Fibroblast of skin of right biceps (primary cell): ENCODE data around the gene WDR87.

ENCODE experiments used
- DNase-seq: peaks from one replicate; pipeline ENCODE4 v3.0.0-alpha.2; 2013

The WDR87 gene

DNA sequence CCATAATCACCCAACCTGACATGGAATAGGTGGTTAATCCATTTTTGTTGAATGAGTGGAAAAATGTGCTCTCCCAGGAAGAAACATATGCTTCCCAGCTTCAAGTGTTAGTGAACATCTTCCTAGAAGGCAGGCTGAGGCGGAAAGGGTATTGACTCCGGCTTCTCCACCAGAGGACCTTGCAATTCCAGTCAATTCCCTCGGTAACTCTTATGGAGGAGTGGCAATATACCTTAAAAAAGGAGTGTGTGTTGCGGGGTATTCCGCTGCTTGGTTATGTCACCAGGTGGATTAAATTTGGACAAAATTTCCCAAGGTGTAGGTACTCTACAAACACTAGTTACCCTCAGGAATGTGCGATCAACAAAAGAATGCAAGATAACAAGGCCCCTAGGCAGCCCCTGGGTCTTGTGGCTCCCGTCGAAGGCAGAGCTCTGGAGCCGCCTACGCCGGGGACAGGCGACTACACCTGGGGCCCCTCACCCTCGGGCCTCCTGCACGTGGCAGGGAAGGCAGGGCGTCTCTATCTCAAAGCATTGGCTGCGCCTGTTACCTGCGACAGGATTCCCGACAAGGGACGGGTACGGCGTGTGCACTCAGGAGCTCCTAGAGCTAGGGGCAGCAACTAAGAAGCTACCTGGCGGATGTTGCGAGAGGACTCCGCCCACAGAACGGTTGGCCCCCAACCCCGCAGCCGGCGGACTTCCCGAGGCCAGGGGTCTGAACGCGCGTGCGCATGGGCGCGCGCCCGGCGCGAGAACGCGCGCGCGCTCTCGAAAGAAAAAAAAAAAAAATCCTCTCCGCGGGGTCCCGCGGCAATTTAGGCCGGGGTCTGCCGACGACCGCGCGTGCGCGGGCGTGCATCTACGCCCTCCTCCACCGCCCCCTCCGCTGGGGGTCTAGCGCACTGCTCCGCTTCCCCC, at the start of gene WDR87:
TSS of gene WDR87 (minus strand) at position 649 of the 923 bp plus-strand sequence. CDS start 8,355 bp downstream, outside the sequence.
- no peak for DNase-seq

- DNase-seq, result no peak
These were observed 49.6 kb upstream of the WDR87 start for GRCh38 chr19:37955986-37956385.

GRCh38 chr19:37954421-37954874, 48.1 kb upstream of the WDR87 start:
- DNase-seq, result no peak

DNA sequence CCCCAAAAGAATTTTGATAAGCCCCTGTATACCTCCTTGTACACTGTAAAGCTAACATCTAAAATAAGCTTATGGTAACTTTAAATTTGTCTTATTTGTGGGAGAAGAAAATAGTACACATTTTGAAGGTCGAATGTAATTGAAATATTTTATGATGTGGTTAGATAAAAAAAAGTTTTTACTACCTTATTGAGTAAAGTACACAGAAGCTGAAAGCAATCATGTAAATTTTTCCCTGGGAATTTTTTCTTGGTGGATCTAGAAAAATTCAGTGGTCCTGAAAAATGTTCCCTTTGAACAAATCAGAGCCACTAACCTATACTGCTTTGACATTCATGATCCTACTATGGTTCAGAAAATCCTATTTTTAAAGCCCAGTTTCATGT, 47.5 kb upstream of the WDR87 start:
- no peak for DNase-seq

DNA sequence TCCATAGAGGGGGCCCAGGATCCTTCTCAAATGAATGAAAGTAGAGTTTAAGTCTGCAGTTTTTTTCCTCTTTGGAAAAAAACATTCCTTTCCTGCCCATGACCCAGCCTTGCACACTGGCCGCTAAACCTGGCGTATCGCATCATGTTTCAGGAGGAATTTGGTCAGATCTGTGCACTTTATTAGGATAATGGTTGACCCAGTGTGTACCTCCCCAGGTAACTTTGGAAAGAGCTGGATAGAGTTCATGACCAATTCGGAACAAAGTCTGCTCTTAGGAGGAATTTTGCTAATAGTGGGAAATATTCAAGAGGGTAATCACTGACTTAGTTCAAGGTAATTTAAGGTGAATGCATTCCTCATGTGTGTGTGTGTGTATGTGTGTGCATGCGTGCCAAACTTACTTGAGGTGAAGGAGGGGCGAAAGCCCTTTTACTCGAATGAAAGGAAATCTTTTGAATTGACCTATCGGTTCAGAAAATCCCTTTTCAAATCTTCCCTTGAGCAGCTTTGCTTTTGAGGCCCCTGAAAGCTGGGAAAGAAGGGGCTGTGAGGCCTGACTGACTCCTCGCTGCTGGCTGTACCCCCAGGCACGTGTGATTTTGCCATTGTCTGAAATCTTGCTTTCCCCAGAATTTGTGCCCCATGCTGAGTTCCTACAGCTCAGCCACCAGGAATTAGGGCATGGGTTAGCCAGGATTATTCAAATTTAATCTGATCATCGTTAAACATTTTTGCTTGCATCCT, 47.0 kb upstream of the WDR87 start:
- DNase-seq, result peak; percentile 50

- DNase-seq, result no peak
These were observed 45.4 kb upstream of the WDR87 start for GRCh38 chr19:37951816-37952210.

DNA sequence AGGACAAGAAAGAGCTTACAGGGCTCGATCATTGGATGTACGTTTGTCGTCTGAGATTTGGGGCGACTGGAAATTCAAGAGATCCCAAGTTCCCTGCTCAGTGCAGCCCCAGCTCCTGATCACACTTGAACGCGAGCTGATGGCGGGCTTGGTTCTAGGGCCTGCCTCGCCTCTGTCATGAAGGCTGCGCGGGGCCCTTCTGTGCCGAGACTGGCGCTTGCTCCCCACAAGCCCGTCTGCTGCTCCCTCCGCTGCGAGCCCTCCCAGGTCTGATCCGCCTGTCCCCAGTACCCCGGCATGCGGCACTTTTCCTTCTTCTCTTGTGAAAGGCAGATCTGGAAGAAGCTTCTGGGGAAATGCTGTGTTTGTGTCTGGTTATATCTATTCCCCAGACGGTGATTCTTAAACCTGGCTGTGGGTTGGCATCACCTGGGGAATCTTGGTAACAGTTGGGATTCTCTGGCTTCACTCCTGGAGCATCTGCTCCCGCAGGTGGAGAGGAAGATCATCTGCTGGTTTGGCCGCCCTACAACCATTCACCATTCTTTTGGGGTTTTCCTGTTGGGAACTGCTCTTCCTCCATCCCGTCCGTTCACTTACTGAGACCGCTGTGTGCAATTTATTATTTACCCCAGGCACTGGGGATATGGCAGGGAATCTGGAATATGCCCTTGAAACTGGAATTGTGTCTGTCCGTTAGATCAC, 44.2 kb upstream of the WDR87 start:
- DNase-seq, result no peak

DNA sequence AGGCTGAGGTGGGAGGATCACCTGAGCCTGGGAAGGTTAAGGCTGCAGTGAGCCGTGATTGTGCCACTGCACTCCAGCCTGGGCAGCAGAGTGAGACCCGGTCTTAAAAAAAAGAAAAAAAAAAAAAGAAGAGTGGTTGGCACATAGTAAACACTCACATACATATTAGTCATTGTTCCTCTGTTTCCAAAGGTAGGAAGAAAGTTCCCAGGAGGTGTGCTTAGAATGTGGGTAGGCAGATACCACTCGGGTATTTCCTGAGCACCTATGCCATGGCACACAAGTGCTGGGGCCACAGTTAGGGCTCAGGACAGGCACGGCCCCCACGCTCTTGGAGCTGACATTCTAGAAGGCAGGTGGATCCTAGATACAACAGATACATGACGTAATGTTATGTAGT, 42.0 kb upstream of the WDR87 start:
- DNase-seq, result no peak

- DNase-seq, result no peak
These were observed 41.4 kb upstream of the WDR87 start for GRCh38 chr19:37947778-37948177.

- DNase-seq, result no peak
These were observed 39.7 kb upstream of the WDR87 start for GRCh38 chr19:37946132-37946531.

DNA sequence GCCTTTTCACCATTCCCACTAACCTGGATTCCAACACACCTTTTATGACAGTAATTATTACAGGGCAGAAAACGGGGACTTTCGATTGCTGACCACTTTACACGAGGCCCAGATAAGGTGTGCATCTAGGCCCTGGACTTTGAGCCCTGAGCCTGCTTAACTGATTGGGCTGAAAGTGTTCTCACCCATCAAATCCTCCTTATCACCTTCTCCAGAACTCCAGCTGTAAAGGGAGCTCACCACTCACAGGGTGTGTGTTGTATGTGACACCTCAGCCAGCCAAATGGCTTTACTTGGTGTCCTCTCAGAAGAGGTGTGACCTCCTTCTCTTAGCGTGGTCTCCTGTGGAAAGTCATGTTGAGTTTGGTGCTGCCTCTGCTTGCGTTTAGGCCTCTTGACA, 37.1 kb upstream of the WDR87 start:
- DNase-seq, result no peak

DNA sequence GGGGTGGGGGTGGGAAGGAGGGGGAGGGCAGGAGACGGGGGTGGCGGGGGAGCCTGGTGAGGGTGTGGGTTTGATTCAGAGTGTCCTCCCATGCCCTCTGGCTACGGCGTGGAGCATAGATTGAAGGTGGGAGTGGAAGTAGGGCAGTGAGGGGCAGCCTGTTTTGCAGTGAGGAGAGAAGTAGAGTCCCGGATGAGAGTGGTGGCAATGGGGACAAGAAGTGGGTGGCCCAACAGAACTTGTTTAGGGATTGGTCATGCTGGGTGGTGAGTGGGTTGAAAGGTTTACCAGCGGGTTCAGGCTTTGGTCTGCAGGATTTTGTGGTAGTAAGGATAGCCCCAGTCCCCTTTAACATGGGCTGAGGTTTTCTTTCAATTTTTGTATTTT, 36.1 kb upstream of the WDR87 start:
- no peak for DNase-seq

- DNase-seq, result no peak
These were observed 35.6 kb upstream of the WDR87 start for GRCh38 chr19:37941782-37942515.

DNA sequence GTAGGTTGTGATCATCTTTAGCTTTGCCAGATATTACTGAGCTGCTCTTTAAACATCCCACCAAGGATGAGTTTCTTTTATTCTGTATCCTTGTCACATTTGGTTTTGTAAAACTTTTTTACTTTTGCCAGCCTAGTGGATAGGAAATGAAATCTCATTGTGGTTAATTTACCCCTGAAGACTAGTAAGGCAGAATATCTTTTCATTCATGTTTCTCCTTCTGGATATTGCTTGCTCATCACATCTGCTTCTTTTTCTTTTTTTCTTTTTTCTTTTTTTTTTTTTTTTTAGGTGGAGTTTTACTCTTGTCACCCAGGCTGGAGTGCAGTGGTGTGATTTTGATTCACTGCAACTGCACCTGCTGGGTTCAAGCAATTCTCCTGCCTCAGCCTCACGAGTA, 32.0 kb upstream of the WDR87 start:
- no peak for DNase-seq

DNA sequence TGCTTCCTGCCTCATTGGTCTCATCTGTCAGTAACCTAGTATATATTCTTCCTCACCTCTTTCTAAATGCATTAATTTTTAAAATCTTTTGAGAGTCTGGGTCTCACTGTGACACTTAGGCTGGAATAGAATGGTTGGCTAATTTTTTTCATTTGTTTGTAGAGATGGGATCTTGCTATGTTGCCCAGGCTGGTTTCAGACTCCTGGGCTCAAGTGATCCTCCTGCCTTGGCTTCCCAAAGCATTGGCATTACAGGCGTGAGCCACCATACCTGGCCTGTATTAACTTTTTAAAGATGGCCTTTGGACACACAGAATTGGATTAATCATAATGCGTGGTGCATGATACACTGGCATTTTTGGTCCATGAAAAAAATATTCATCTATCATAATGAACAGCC, 30.5 kb upstream of the WDR87 start:
- DNase-seq, result no peak

DNA sequence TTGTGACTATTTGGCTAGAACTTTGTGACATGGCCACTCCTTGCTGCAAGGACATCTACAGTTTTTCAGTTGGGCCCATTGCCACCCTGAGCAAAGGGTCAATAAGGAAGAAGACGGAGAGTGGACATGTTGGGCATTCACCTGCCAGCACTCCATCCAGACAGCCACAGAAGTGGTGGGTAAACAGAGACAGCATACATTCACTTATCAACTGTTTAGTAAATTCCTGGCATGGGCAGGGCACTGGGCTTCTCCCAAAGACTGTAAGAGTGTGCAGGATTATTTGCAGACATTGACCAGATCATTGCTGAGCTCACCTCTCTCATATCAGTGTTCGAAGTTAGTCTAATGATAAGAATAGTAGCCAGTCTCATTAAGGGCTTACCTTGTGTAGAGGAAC, 29.8 kb upstream of the WDR87 start:
- DNase-seq, result no peak

DNA sequence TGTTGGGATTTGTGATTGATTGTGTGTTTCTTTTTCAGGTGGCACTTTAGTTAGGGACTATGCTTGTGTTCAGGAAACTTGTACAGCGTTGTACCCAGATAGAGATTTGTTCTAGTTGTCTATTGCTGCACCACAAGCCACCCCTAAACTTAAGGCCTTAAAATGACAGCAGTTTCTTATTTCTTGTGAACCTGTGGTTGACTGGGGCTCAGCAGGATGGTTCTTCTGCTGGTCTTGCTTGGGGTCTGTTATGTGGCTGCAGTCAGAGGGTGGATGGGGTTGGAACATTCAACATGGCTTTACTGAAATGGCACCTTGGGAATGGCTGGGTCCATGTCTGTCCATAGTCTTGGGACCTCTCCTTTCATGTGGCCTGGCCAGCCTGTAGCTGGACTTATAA, 28.9 kb upstream of the WDR87 start:
- no peak for DNase-seq

DNA sequence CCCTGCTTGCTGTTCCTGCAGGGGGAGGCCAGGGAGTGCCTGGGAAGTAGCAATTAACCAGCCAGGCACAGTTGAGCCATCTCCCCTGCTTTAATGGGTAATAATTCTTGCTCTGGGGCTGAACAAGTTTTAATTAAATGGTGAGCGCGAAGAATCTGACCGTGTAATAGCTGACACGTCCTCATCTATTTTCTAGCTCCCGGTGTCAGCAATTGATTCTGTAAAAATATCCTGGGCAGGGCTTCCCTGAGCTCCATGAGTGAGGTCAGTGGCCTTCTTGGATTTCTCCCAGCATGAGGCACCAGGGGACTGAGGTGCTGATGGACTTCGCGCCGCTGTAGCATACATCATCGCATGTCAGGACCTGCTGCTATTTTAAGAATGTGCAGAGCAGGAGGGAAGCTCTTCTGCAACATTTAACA, 27.6 kb upstream of the WDR87 start:
- peak; percentile 82 for DNase-seq

GRCh38 chr19:37932985-37933936, 26.9 kb upstream of the WDR87 start:
- DNase-seq, result peak; percentile 36

DNA sequence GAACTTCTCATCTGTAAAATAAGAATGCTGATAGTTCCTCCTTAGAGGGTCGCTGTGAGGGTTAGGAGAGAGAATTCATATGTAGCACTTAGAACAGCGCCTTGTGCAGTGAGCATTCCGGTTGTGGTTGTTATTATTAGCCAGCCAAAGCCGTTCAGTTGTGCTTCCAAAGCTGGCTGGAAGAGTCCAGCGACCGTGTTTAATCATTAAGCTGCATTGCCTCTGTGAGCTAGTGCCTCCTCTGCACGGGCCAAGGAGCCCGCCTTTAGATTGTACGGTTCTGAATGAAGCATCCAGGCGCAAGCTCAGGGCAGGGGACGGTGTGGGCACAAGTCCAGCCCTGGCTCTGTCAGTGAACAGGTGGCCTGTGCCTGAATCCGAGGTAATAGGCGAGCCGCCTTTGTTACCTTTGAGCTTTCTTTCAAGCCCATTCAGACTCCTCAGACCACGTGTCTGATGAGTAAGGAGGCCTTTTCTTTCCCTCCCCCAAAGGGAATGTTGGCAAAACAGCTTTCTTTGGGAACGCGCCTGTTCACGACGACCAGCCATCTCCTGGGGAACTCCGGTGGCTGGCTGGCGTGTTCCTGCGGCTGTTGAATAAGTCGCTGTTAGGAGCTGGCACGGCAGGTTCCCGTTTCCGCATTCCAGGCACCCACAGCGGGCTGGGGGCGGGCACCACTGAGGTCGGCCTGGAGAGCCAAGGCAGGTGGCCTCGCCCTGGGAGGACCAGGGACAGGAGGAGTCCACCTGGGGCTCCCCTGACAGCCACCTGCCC, 25.7 kb upstream of the WDR87 start:
- peak; percentile 77 for DNase-seq

DNA sequence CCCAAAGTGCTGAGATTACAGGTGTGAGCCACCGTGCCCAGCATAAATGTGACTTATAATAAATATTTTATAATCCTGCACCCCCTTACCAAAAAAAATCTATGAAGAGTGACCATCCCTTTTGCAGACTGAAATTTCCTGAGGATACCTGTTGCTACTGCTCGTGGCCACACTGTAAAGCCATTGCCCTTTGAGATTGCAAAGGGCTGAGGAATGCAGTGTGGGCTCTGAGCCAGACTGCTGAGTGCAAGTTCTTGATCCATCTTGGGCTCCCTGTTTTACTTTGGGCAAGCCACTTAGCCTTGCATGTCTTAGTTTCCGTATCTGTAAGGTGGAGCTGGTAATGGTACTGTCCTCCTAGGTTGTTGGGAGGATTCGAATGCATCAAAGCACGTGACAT, 24.0 kb upstream of the WDR87 start:
- DNase-seq, result peak; percentile 43
